GM23338 (cell line): ENCODE measurements around the gene NOL9. TPM values are rescaled to one million over a fixed set of nuclear protein-coding genes. Genes with fewer than 3 reads are reported as not detected.

Experiments
- CREB1 ChIP-seq: fragments of 250-450 bp; sonication (Bioruptor Pico); IDR thresholded peaks from 2 replicates; pipeline ENCODE4 v1.5.0; 2020; ENCODE audit warnings: low read depth, mild to moderate bottlenecking, moderate library complexity
- EZH2 ChIP-seq: fragments of 200-600 bp; sonication (generic); IDR thresholded peaks from one replicate; pipeline ENCODE4 v1.8.0; 2017; ENCODE audit warnings: antibody characterized with exemption, mild to moderate bottlenecking, low read depth; ENCODE audit not compliant: unreplicated experiment
- NANOG ChIP-seq: IDR thresholded peaks from 2 replicates; pipeline ENCODE4 v1.6.1; 2016; ENCODE audit warnings: antibody characterized with exemption, borderline replicate concordance
- ZNF331 ChIP-seq: fragments of 250-450 bp; sonication (Bioruptor Pico); IDR thresholded peaks from 2 replicates; pipeline ENCODE4 v1.5.0; 2020; ENCODE audit warnings: low read depth, mild to moderate bottlenecking, moderate library complexity
- polyA plus RNA-seq: library from polyadenylated mRNA; unstranded; fragments of >200 nt; fragmentation: Nextera tagmentation; extraction: Ambion mirVana; gene quantifications from 2 replicates; pipeline ENCODE4 v1.2.1, GENCODE V29; 2016
- total RNA-seq: library from RNA; depleted of rRNA; stranded (reverse); fragments of >200 nt; shearing (Covaris generic); gene quantifications from 2 replicates; pipeline ENCODE4 v1.2.3, GENCODE V29; 2014
- TF ChIP-seq, protein P1 (sequence below): fragments of 250-450 bp; sonication (Bioruptor Pico); IDR thresholded peaks from 2 replicates; pipeline ENCODE4 v1.5.0; 2020; ENCODE audit warnings: mild to moderate bottlenecking, moderate library complexity
- TF ChIP-seq, protein P2 (sequence below): IDR thresholded peaks from one replicate; pipeline ENCODE4 v1.6.1; 2018; ENCODE audit warnings: antibody characterized with exemption; ENCODE audit not compliant: unreplicated experiment
- TF ChIP-seq, protein P3 (sequence below): IDR thresholded peaks from 2 replicates; pipeline ENCODE4 v1.6.1; 2016; ENCODE audit warnings: antibody characterized with exemption

NOL9 gene
- total and polyA plus RNA-seq, 2 experiments from 2014 or later: 13.2 to 48.5 TPM

DNA sequence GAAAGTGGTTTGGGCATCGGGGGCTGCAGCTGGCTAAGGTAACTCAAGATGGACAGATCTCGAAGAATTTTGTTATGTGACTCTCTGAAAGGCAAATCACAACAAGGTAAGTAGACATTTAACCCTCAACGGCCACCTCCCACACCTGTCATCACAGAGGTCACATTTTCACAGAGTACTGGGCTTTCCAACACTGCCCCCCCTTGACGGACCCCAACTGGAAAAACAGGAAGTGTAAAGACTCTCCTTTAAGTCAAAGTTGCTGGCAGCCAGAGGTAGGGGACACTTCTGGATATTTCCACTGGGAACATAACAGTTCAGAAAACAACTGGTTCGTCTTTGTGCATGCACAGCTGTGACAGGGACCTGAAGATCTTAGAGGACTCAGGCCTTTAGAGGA, 22.3 kb downstream of the NOL9 start (continued):
- TF ChIP-seq, protein P1, sequence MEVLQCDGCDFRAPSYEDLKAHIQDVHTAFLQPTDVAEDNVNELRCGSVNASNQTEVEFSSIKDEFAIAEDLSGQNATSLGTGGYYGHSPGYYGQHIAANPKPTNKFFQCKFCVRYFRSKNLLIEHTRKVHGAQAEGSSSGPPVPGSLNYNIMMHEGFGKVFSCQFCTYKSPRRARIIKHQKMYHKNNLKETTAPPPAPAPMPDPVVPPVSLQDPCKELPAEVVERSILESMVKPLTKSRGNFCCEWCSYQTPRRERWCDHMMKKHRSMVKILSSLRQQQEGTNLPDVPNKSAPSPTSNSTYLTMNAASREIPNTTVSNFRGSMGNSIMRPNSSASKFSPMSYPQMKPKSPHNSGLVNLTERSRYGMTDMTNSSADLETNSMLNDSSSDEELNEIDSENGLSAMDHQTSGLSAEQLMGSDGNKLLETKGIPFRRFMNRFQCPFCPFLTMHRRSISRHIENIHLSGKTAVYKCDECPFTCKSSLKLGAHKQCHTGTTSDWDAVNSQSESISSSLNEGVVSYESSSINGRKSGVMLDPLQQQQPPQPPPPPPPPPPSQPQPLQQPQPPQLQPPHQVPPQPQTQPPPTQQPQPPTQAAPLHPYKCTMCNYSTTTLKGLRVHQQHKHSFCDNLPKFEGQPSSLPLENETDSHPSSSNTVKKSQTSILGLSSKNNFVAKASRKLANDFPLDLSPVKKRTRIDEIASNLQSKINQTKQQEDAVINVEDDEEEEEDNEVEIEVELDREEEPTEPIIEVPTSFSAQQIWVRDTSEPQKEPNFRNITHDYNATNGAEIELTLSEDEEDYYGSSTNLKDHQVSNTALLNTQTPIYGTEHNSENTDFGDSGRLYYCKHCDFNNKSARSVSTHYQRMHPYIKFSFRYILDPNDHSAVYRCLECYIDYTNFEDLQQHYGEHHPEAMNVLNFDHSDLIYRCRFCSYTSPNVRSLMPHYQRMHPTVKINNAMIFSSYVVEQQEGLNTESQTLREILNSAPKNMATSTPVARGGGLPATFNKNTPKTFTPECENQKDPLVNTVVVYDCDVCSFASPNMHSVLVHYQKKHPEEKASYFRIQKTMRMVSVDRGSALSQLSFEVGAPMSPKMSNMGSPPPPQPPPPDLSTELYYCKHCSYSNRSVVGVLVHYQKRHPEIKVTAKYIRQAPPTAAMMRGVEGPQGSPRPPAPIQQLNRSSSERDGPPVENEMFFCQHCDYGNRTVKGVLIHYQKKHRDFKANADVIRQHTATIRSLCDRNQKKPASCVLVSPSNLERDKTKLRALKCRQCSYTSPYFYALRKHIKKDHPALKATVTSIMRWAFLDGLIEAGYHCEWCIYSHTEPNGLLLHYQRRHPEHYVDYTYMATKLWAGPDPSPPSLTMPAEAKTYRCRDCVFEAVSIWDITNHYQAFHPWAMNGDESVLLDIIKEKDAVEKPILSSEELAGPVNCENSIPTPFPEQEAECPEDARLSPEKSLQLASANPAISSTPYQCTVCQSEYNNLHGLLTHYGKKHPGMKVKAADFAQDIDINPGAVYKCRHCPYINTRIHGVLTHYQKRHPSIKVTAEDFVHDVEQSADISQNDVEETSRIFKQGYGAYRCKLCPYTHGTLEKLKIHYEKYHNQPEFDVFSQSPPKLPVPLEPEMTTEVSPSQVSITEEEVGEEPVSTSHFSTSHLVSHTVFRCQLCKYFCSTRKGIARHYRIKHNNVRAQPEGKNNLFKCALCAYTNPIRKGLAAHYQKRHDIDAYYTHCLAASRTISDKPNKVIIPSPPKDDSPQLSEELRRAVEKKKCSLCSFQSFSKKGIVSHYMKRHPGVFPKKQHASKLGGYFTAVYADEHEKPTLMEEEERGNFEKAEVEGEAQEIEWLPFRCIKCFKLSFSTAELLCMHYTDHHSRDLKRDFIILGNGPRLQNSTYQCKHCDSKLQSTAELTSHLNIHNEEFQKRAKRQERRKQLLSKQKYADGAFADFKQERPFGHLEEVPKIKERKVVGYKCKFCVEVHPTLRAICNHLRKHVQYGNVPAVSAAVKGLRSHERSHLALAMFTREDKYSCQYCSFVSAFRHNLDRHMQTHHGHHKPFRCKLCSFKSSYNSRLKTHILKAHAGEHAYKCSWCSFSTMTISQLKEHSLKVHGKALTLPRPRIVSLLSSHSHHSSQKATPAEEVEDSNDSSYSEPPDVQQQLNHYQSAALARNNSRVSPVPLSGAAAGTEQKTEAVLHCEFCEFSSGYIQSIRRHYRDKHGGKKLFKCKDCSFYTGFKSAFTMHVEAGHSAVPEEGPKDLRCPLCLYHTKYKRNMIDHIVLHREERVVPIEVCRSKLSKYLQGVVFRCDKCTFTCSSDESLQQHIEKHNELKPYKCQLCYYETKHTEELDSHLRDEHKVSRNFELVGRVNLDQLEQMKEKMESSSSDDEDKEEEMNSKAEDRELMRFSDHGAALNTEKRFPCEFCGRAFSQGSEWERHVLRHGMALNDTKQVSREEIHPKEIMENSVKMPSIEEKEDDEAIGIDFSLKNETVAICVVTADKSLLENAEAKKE: no peak
- TF ChIP-seq EZH2 (no peak), ZNF331 (no peak), CREB1 (no peak), NANOG (no peak)
- TF ChIP-seq, protein P2, sequence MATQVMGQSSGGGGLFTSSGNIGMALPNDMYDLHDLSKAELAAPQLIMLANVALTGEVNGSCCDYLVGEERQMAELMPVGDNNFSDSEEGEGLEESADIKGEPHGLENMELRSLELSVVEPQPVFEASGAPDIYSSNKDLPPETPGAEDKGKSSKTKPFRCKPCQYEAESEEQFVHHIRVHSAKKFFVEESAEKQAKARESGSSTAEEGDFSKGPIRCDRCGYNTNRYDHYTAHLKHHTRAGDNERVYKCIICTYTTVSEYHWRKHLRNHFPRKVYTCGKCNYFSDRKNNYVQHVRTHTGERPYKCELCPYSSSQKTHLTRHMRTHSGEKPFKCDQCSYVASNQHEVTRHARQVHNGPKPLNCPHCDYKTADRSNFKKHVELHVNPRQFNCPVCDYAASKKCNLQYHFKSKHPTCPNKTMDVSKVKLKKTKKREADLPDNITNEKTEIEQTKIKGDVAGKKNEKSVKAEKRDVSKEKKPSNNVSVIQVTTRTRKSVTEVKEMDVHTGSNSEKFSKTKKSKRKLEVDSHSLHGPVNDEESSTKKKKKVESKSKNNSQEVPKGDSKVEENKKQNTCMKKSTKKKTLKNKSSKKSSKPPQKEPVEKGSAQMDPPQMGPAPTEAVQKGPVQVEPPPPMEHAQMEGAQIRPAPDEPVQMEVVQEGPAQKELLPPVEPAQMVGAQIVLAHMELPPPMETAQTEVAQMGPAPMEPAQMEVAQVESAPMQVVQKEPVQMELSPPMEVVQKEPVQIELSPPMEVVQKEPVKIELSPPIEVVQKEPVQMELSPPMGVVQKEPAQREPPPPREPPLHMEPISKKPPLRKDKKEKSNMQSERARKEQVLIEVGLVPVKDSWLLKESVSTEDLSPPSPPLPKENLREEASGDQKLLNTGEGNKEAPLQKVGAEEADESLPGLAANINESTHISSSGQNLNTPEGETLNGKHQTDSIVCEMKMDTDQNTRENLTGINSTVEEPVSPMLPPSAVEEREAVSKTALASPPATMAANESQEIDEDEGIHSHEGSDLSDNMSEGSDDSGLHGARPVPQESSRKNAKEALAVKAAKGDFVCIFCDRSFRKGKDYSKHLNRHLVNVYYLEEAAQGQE: no peak
- TF ChIP-seq, protein P3, sequence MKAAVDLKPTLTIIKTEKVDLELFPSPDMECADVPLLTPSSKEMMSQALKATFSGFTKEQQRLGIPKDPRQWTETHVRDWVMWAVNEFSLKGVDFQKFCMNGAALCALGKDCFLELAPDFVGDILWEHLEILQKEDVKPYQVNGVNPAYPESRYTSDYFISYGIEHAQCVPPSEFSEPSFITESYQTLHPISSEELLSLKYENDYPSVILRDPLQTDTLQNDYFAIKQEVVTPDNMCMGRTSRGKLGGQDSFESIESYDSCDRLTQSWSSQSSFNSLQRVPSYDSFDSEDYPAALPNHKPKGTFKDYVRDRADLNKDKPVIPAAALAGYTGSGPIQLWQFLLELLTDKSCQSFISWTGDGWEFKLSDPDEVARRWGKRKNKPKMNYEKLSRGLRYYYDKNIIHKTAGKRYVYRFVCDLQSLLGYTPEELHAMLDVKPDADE: no peak
